Fibroblast of peridontal ligament (primary cell): ENCODE results near the gene PEPD.

Source experiments
- DNase-seq: peaks from one replicate; pipeline ENCODE4 v3.0.0-alpha.2; 2010; ENCODE audit errors: extremely low read depth

PEPD gene

GRCh38 chr19:33395561-33396550 is 125.7 kb downstream of the PEPD start:
- DNase-seq = no peak

GRCh38 chr19:33394723-33395560 is 126.6 kb downstream of the PEPD start:
- DNase-seq = no peak

GRCh38 chr19:33394006-33394722 is 127.4 kb downstream of the PEPD start:
- DNase-seq = peak; percentile 71

GRCh38 chr19:33393286-33394005 is 128.1 kb downstream of the PEPD start:
- no peak for DNase-seq

- no peak for DNase-seq
Observed at GRCh38 chr19:33392341-33393285, 129.0 kb downstream of the PEPD start.

GRCh38 chr19:33391631-33392249 is 129.9 kb downstream of the PEPD start:
- DNase-seq = no peak

GRCh38 chr19:33390908-33391630 is 130.5 kb downstream of the PEPD start:
- no peak for DNase-seq

- no peak for DNase-seq
Observed at GRCh38 chr19:33390101-33390907, 131.3 kb downstream of the PEPD start.

GRCh38 chr19:33389421-33390100 is 132.0 kb downstream of the PEPD start:
- DNase-seq = no peak

GRCh38 chr19:33388725-33389420 is 132.7 kb downstream of the PEPD start:
- no peak for DNase-seq

GRCh38 chr19:33388231-33388724 is 133.3 kb downstream of the PEPD start:
- peak; percentile 29 for DNase-seq

- no peak for DNase-seq
Observed at GRCh38 chr19:33387351-33388230, 134.0 kb downstream of the PEPD start.

- no peak for DNase-seq
Observed at GRCh38 chr19:33386361-33386858, 135.2 kb downstream of the PEPD start.

GRCh38 chr19:33385956-33386355 is 135.6 kb downstream of the PEPD start:
- DNase-seq = no peak

- DNase-seq = no peak
Observed at GRCh38 chr19:33384983-33385382, 136.6 kb downstream of the PEPD start.
